ENCODE data around the gene ZNF765.
"Not testable (repeated sequence)": the region's sequence is repeated elsewhere in the genome, so short reads cannot be mapped to it uniquely, and the experiment has no call there.

Gene ZNF765

GRCh38 chr19:53422551-53422950 lies 27.6 kb downstream of the ZNF765 start:
- no peak for DNase-seq (ENCODE audit: low spot score)

- not testable (repeated sequence) for DNase-seq (ENCODE audit: low spot score)
These were observed 28.1 kb downstream of the ZNF765 start for GRCh38 chr19:53423074-53423473.

GRCh38 chr19:53423680-53424079 lies 28.7 kb downstream of the ZNF765 start:
- not testable (repeated sequence) for DNase-seq (ENCODE audit: low spot score)

- peak; percentile 58 for DNase-seq (ENCODE audit: low spot score)
These were observed 30.1 kb downstream of the ZNF765 start for GRCh38 chr19:53424968-53425597.

- DNase-seq (ENCODE audit: low spot score): peak; percentile 97
These were observed 36.6 kb downstream of the ZNF765 start, which contains the start of gene ZNF761 for GRCh38 chr19:53431399-53432087. TSS of gene ZNF761 (plus strand) at chr19:53431984. CDS start at chr19:53447269, 15,285 bp downstream.

- DNase-seq (ENCODE audit: low spot score): peak; percentile 36
These were observed 37.2 kb downstream of the ZNF765 start for GRCh38 chr19:53432088-53432661.

GRCh38 chr19:53443809-53444208 lies 48.9 kb downstream of the ZNF765 start:
- not testable (repeated sequence) for DNase-seq (ENCODE audit: low spot score)

GRCh38 chr19:53447196-53447595 lies 52.2 kb downstream of the ZNF765 start:
- DNase-seq (ENCODE audit: low spot score): not testable (repeated sequence)

- no peak for DNase-seq (ENCODE audit: low spot score)
These were observed 60.9 kb downstream of the ZNF765 start for GRCh38 chr19:53455828-53456227.

GRCh38 chr19:53460131-53460721 lies 65.3 kb downstream of the ZNF765 start:
- DNase-seq (ENCODE audit: low spot score): not testable (repeated sequence)

- DNase-seq (ENCODE audit: low spot score): no peak
These were observed 66.9 kb downstream of the ZNF765 start for GRCh38 chr19:53461866-53462265.

- no peak for DNase-seq (ENCODE audit: low spot score)
These were observed 67.9 kb downstream of the ZNF765 start for GRCh38 chr19:53462861-53463260.

- DNase-seq (ENCODE audit: low spot score): no peak
These were observed 68.3 kb downstream of the ZNF765 start for GRCh38 chr19:53463263-53463662.

- DNase-seq (ENCODE audit: low spot score): no peak
These were observed 72.0 kb downstream of the ZNF765 start for GRCh38 chr19:53466726-53467484.

GRCh38 chr19:53467485-53468262 lies 72.7 kb downstream of the ZNF765 start, which contains the start of gene ZNF813:
TSS of gene ZNF813 (plus strand) at chr19:53467733. CDS start at chr19:53483823, 16,090 bp downstream.
- DNase-seq (ENCODE audit: low spot score): peak; percentile 80

GRCh38 chr19:53468628-53469027 lies 73.7 kb downstream of the ZNF765 start:
- DNase-seq (ENCODE audit: low spot score): not testable (repeated sequence)

- DNase-seq (ENCODE audit: low spot score): no peak
These were observed 77.0 kb downstream of the ZNF765 start for GRCh38 chr19:53471916-53472315.

- DNase-seq (ENCODE audit: low spot score): not testable (repeated sequence)
These were observed 79.9 kb downstream of the ZNF765 start for GRCh38 chr19:53474832-53475231.

- peak; percentile 12 for DNase-seq (ENCODE audit: low spot score)
These were observed 80.5 kb downstream of the ZNF765 start for GRCh38 chr19:53475470-53475869.
